IMR-90 (cell line): ENCODE data around the gene OR2F1. TPM values are rescaled to one million over a fixed set of nuclear protein-coding genes. Genes with fewer than 3 reads are reported as not detected.

Experiments
- ATAC-seq: fragments of 200-7000 bp; cut with Tn5 transposase; 2 replicates; pipeline ENCODE4 v1.9.1; 2020; ENCODE audit warnings: low read depth, mild to moderate bottlenecking, moderate library complexity
- BruUV-seq: library from RNA; stranded (reverse); fragments of 400-500 nt; replicated peaks from 2 replicates; lab custom pipeline; 2021; lab: Mats Ljungman, UMichigan
- CTCF ChIA-PET: fragments of 300-600 bp; formaldehyde crosslinking; extraction: SDS; loops from one replicate; lab custom pipeline; 2021; ENCODE audit warnings: antibody characterized with exemption; lab: Yijun Ruan, JAX
- POLR2A ChIA-PET: fragments of 300-600 bp; sonication (Branson Sonifier 250); formaldehyde crosslinking; loops from one replicate; lab custom pipeline; 2022; ENCODE audit warnings: antibody characterized with exemption; ENCODE audit not compliant: unreplicated experiment; lab: Charles Lee
- DNase-seq: peaks from one replicate; pipeline ENCODE4 v3.0.0; 2013
- H2AFZ ChIP-seq: replicated peaks from 2 replicates; pipeline ENCODE3; 2013; ENCODE audit warnings: low read length, mild to moderate bottlenecking; ENCODE audit not compliant: poor library complexity
- H2AK5ac ChIP-seq: 2 replicates; pipeline ENCODE4 v1.6.1; 2013; ENCODE audit warnings: low read depth, low read length, inconsistent platforms
- H2AK9ac ChIP-seq: replicated peaks from 2 replicates; pipeline ENCODE3; 2013; ENCODE audit warnings: mild to moderate bottlenecking, low read depth, low read length, moderate library complexity; ENCODE audit not compliant: poor library complexity
- H2BK120ac ChIP-seq: 2 replicates; pipeline ENCODE4 v1.6.1; 2013; ENCODE audit warnings: low read depth, low read length, inconsistent platforms
- H2BK15ac ChIP-seq: 3 replicates; pipeline ENCODE4 v1.6.1; 2013; ENCODE audit warnings: low read depth, low read length, inconsistent platforms
- H2BK20ac ChIP-seq: 2 replicates; pipeline ENCODE4 v1.6.1; 2013; ENCODE audit warnings: low read depth, mild to moderate bottlenecking, inconsistent platforms, low read length, moderate library complexity
- H2BK5ac ChIP-seq: 2 replicates; pipeline ENCODE4 v1.6.1; 2013; ENCODE audit warnings: mild to moderate bottlenecking, low read depth, low read length, inconsistent platforms; ENCODE audit not compliant: poor library complexity, severe bottlenecking
- H3K14ac ChIP-seq: replicated peaks from 2 replicates; pipeline ENCODE4 v1.6.1; 2013; ENCODE audit warnings: low read depth, low read length, inconsistent platforms
- H3K18ac ChIP-seq: 2 replicates; pipeline ENCODE4 v1.6.1; 2013; ENCODE audit warnings: low read depth, low read length, control low read depth
- H3K23ac ChIP-seq: 2 replicates; pipeline ENCODE4 v1.6.1; 2013; ENCODE audit warnings: low read depth, low read length, inconsistent platforms
- H3K27ac ChIP-seq: 2 replicates; pipeline ENCODE4 v1.5.1; 2013; ENCODE audit warnings: mild to moderate bottlenecking, control low read depth, low read length; ENCODE audit not compliant: insufficient read depth
- H3K27me3 ChIP-seq: 2 replicates; pipeline ENCODE4 v1.6.1; 2013; ENCODE audit warnings: low read length; ENCODE audit not compliant: control insufficient read depth, insufficient read depth
- H3K36me3 ChIP-seq: 2 replicates; pipeline ENCODE4 v1.6.1; 2013; ENCODE audit warnings: low read length, mixed read lengths; ENCODE audit not compliant: control insufficient read depth, insufficient read depth
- H3K4ac ChIP-seq: 2 replicates; pipeline ENCODE4 v1.6.1; 2013; ENCODE audit warnings: low read depth, low read length, inconsistent platforms
- H3K4me1 ChIP-seq: 2 replicates; pipeline ENCODE4 v1.6.1; 2013; ENCODE audit warnings: low read length, mixed read lengths; ENCODE audit not compliant: control insufficient read depth, insufficient read depth
- H3K4me2 ChIP-seq: 2 replicates; pipeline ENCODE4 v1.6.1; 2013; ENCODE audit warnings: low read depth, mild to moderate bottlenecking, control low read depth, low read length, moderate library complexity
- H3K4me3 ChIP-seq: 2 replicates; pipeline ENCODE4 v1.5.1; 2013; ENCODE audit warnings: low read depth, mild to moderate bottlenecking, control low read depth, low read length, moderate library complexity; ENCODE audit not compliant: insufficient read depth
- H3K56ac ChIP-seq: 2 replicates; pipeline ENCODE4 v1.6.1; 2013; ENCODE audit warnings: low read length, inconsistent platforms; ENCODE audit not compliant: insufficient read depth; ENCODE audit errors: extremely low read depth
- H3K79me1 ChIP-seq, 2 experiments: 2 replicates each; pipeline ENCODE4 v1.6.1; 2013; ENCODE audit warnings: low read length in 2 of 2, inconsistent platforms in 1 of 2, low read depth in 1 of 2
- H3K9ac ChIP-seq: 2 replicates; pipeline ENCODE4 v1.6.1; 2013; ENCODE audit warnings: low read depth, low read length, control low read depth
- H3K9me1 ChIP-seq: 2 replicates; pipeline ENCODE4 v1.6.1; 2013; ENCODE audit warnings: low read length, inconsistent platforms; ENCODE audit not compliant: insufficient read depth
- H3K9me3 ChIP-seq: 2 replicates; pipeline ENCODE4 v1.6.1; 2013; ENCODE audit warnings: low read length; ENCODE audit not compliant: control insufficient read depth, insufficient read depth
- H4K20me1 ChIP-seq: 2 replicates; pipeline ENCODE4 v1.6.1; 2013; ENCODE audit warnings: low read length, inconsistent platforms; ENCODE audit not compliant: insufficient read depth
- H4K5ac ChIP-seq: 2 replicates; pipeline ENCODE4 v1.6.1; 2013; ENCODE audit warnings: mild to moderate bottlenecking, low read depth, low read length, control low read depth
- H4K8ac ChIP-seq, 2 experiments: 2 replicates each; pipeline ENCODE4 v1.6.1; 2013; ENCODE audit warnings: low read depth in 2 of 2, low read length in 2 of 2, control low read depth in 1 of 2, inconsistent platforms in 1 of 2
- H4K91ac ChIP-seq: 2 replicates; pipeline ENCODE4 v1.6.1; 2013; ENCODE audit warnings: low read depth, low read length, inconsistent platforms; ENCODE audit not compliant: insufficient read depth
- CEBPB ChIP-seq: IDR thresholded peaks from 2 replicates; pipeline ENCODE4 v1.6.1; 2012; ENCODE audit warnings: low read depth, low read length, improper control_type of control experiment
- NFE2L2 ChIP-seq: fragments of 150-350 bp; IDR thresholded peaks from 2 replicates; pipeline ENCODE4 v1.6.1; 2016; ENCODE audit warnings: low read depth, mild to moderate bottlenecking, low read length
- USF2 ChIP-seq: fragments of 150-350 bp; IDR thresholded peaks from 2 replicates; pipeline ENCODE4 v1.6.1; 2017; ENCODE audit warnings: mild to moderate bottlenecking, antibody characterized with exemption, low read length, low read depth
- WGBS, 2 experiments: methylation state at CpG; one replicate each; pipeline versions ENCODE4 v1.1.5 to v1.1.7; 2013; ENCODE audit warnings: missing lambda C conversion rate in 2 of 2; ENCODE audit not compliant: insufficient read length in 1 of 2; ENCODE audit errors: extremely low coverage in 2 of 2; 5-methylcytosine and 5-hydroxymethylcytosine counted together
- dilution Hi-C: fragments of 300-500 bp; cut with HindIII; formaldehyde crosslinking; loops from one replicate; pipeline ENCODE4 v1.14.3; 2018; ENCODE audit warnings: low sequenced_read_pairs; ENCODE audit not compliant: unreplicated experiment
- in situ Hi-C: fragments of 300-500 bp; cut with MboI; formaldehyde crosslinking; loops from 3 replicates; pipeline ENCODE4 v1.14.3; 2019; ENCODE audit warnings: low sequenced_read_pairs, inconsistent platforms, mixed read lengths
- intact Hi-C: fragments of 100-400 bp; cut with micrococcal nuclease; formaldehyde crosslinking; loops from 2 replicates; pipeline ENCODE4 v1.10.0; 2022
- polyA plus RNA-seq, 3 experiments: library from polyadenylated mRNA; depleted of rRNA; stranded (reverse); fragments of >200 nt; gene quantifications; 2 replicates each; pipeline ENCODE4 v1.2.3, GENCODE V29; 2012; ENCODE audit warnings: low replicate concordance in 1 of 3
- total RNA-seq: library from RNA; depleted of rRNA; stranded (reverse); fragments of >200 nt; gene quantifications from 2 replicates; pipeline ENCODE4 v1.2.3, GENCODE V29; 2012

Gene OR2F1
- total and polyA plus RNA-seq, 2 of the 4 experiments (the other 2 are of a cell fraction): not detected

DNA sequence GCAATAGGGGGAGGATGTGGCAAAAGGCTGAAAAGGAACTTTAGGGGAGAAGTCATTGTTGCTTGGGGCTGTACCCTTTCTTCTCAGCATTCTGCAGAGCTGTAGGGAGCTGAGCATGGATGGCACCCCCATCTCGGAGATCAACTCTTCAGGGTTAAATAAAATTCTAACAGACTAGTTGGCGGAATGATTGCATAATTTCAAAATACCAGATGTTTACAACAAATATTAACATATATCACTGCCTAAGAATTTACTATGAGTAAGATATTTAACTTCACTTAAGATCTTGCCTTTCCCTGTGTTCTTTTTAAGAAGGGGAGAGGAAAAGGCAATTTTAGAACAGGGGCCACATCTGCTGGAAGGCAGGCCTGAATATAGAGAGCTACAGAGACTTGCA lies 509 bp upstream of the OR2F1 start:
- H4K91ac ChIP-seq: no peak overlapping the region
- dilution Hi-C loops (no loop called here), intact Hi-C loops (loop anchor here (5.0 kb wide), 1 partner anchor 33 kb away; no protein-coding TSS in a partner anchor), in situ Hi-C loops (no loop called here)
- BruUV-seq: no TSS peak
- no peak overlapping the region for H3K27ac ChIP-seq
- H3K9me3 ChIP-seq: no peaks in the 10 kb centered on the region
- no peak overlapping the region for H2BK120ac ChIP-seq
- H3K27me3 ChIP-seq: peaks cover 3% of the 10 kb centered on the region; the same call in 1 of the 2 replicates
- no peak overlapping the region for H3K4ac ChIP-seq
- TF ChIP-seq CEBPB (peak; percentile 45; the same call in 1 of the 2 replicates), USF2 (no peak), NFE2L2 (no peak)
- no peak overlapping the region for H2BK5ac ChIP-seq
- ChIA-PET POLR2A (no interaction called here), CTCF (no interaction called here)
- H2BK15ac ChIP-seq: no peak overlapping the region
- no peaks in the 10 kb centered on the region for H3K79me1 ChIP-seq
- H4K20me1 ChIP-seq: no peaks in the 10 kb centered on the region
- no peak overlapping the region for H3K9ac ChIP-seq
- H2AK5ac ChIP-seq: no peak overlapping the region
- no peak overlapping the region for H4K5ac ChIP-seq
- no peaks in the 10 kb centered on the region for H3K9me1 ChIP-seq
- H2AK9ac ChIP-seq: no peak overlapping the region
- H3K56ac ChIP-seq: no peak overlapping the region
- H2BK20ac ChIP-seq: no peak overlapping the region; the same call in 1 of the 2 replicates
- peaks cover 3% of the 10 kb centered on the region; the same call in 1 of the 2 replicates for H3K4me1 ChIP-seq
- no peak overlapping the region for H3K14ac ChIP-seq
- 0 out of 2 replicates have a peak overlapping the region, but pooled peaks have one; percentile 4 for H3K18ac ChIP-seq
- no peak overlapping the region for H3K4me3 ChIP-seq
- H3K36me3 ChIP-seq: no peaks in the 10 kb centered on the region
- no peak overlapping the region for H3K23ac ChIP-seq
- H3K4me2 ChIP-seq: peak overlapping the region; percentile 56
- no CpG with 5 or more reads among the region's 2 CpGs for WGBS, 2 experiments
- DNase-seq (no peak), ATAC-seq (peak; percentile 59)
- H2AFZ ChIP-seq: no peak overlapping the region
- no peak overlapping the region for H4K8ac ChIP-seq
